HCT116 (cell line): ENCODE data around the gene UQCRHL. TPM values are rescaled to one million over a fixed set of nuclear protein-coding genes. Genes with fewer than 3 reads are reported as not detected.

Experiments used
- ATAC-seq: fragments of 200-7000 bp; cut with Tn5 transposase; 2 replicates; pipeline ENCODE4 v1.9.1; 2020; ENCODE audit warnings: mild to moderate bottlenecking, moderate library complexity
- BruUV-seq: library from RNA; stranded (reverse); fragments of 400-500 nt; replicated peaks from 2 replicates; lab custom pipeline; 2021; lab: Mats Ljungman, UMichigan
- CTCF ChIA-PET: fragments of 300-600 bp; sonication (Branson Sonifier 250); formaldehyde crosslinking; loops from one replicate; lab custom pipeline; 2021; ENCODE audit warnings: antibody characterized with exemption; lab: Charles Lee
- POLR2A ChIA-PET: fragments of 300-600, 350-600 bp; sonication (Branson Sonifier 250); formaldehyde crosslinking; loops from one replicate; lab custom pipeline; 2021; ENCODE audit warnings: antibody characterized with exemption; lab: Charles Lee
- RAD21 ChIA-PET, 2 experiments: fragments of 300-600 bp; sonication (Branson Sonifier 250); formaldehyde crosslinking; loops; one replicate each; lab custom pipeline; 2023; ENCODE audit warnings: low total read pairs in 2 of 2; ENCODE audit not compliant: uncharacterized antibody in 2 of 2, unreplicated experiment in 2 of 2, low non-redundant PET in 1 of 2; lab: Charles Lee
- DNase-seq: peaks from one replicate; pipeline ENCODE4 v3.0.0-alpha.2; 2010; ENCODE audit warnings: low read depth, low spot score
- H2AFZ ChIP-seq: fragments of 200-600 bp; shearing (Covaris generic), sonication (generic); 2 replicates; pipeline ENCODE4 v1.6.1; 2017; ENCODE audit warnings: low read depth, mixed run types, mixed read lengths, antibody characterized with exemption, low read length; ENCODE audit not compliant: poor library complexity, severe bottlenecking
- H3K27ac ChIP-seq: 2 replicates; pipeline ENCODE4 v1.5.1; 2012; ENCODE audit warnings: low read depth, low read length
- H3K27me3 ChIP-seq: fragments of 200-600 bp; sonication (generic); 2 replicates; pipeline ENCODE4 v1.6.1; 2016; ENCODE audit warnings: mixed run types, low read length, mixed read lengths; ENCODE audit not compliant: insufficient read depth
- H3K36me3 ChIP-seq, 2 experiments: fragments of 200-500 bp in 1 of 2; fragments of 200-600 bp in 1 of 2; sonication (Bioruptor generic) in 1 of 2; sonication (generic) in 1 of 2; 2 replicates each; pipeline versions ENCODE4 v1.5.1 to v1.6.1; 2014 to 2016; ENCODE audit warnings: low read length in 2 of 2, inconsistent platforms in 1 of 2, mixed read lengths in 1 of 2, mixed run types in 1 of 2; ENCODE audit not compliant: insufficient read depth in 2 of 2, control insufficient read depth in 1 of 2
- H3K4me1 ChIP-seq, 2 experiments: fragments of 200-600 bp in 1 of 2; sonication (generic) in 1 of 2; 2 replicates each; pipeline versions ENCODE4 v1.5.1 to v1.6.1; 2012 to 2017; ENCODE audit warnings: low read length in 2 of 2, inconsistent platforms in 1 of 2, mild to moderate bottlenecking in 1 of 2, mixed read lengths in 1 of 2, mixed run types in 1 of 2, moderate library complexity in 1 of 2; ENCODE audit not compliant: insufficient read depth in 2 of 2, control insufficient read depth in 1 of 2
- H3K4me2 ChIP-seq: fragments of 200-600 bp; sonication (generic); 2 replicates; pipeline ENCODE4 v1.6.1; 2017; ENCODE audit warnings: mixed run types, low read length, mixed read lengths
- H3K4me3 ChIP-seq, 2 experiments: fragments of 200-600 bp in 1 of 2; sonication (generic) in 1 of 2; replicated peaks in 1 of 2; 2 replicates each; pipeline ENCODE4 v1.5.1; 2011 to 2016; ENCODE audit warnings: low read length in 2 of 2, control low read depth in 1 of 2, low read depth in 1 of 2, mild to moderate bottlenecking in 1 of 2, mixed read lengths in 1 of 2, mixed run types in 1 of 2
- H3K79me2 ChIP-seq: fragments of 200-600 bp; sonication (generic); 2 replicates; pipeline ENCODE4 v1.6.1; 2017; ENCODE audit warnings: mild to moderate bottlenecking, mixed run types, low read length, moderate library complexity, mixed read lengths; ENCODE audit not compliant: insufficient read depth
- H3K9ac ChIP-seq: fragments of 200-600 bp; sonication (generic); 2 replicates; pipeline ENCODE4 v1.6.1; 2016; ENCODE audit warnings: low read length, mixed read lengths
- H3K9me2 ChIP-seq: fragments of 200-600 bp; sonication (generic), shearing (Covaris generic); 2 replicates; pipeline ENCODE4 v1.6.1; 2017; ENCODE audit warnings: mixed run types, mild to moderate bottlenecking, moderate library complexity; ENCODE audit not compliant: insufficient read depth
- H3K9me3 ChIP-seq, 2 experiments: fragments of 200-500 bp in 1 of 2; fragments of 200-600 bp in 1 of 2; sonication (Bioruptor generic) in 1 of 2; sonication (generic) in 1 of 2; 2 replicates each; pipeline ENCODE4 v1.6.1; 2014 to 2017; ENCODE audit warnings: low read length in 2 of 2, mixed read lengths in 2 of 2, inconsistent platforms in 1 of 2, low read depth in 1 of 2, mild to moderate bottlenecking in 1 of 2, mixed run types in 1 of 2, moderate library complexity in 1 of 2; ENCODE audit not compliant: control insufficient read depth in 1 of 2, insufficient read depth in 1 of 2
- H4K20me1 ChIP-seq: fragments of 200-600 bp; sonication (generic), shearing (Covaris generic); 2 replicates; pipeline ENCODE4 v1.6.1; 2017; ENCODE audit warnings: mixed run types, mild to moderate bottlenecking, moderate library complexity; ENCODE audit not compliant: insufficient read depth
- CBX3 ChIP-seq: IDR thresholded peaks from 2 replicates; pipeline ENCODE4 v1.6.1; 2012; ENCODE audit warnings: low read depth
- EGR1 ChIP-seq: IDR thresholded peaks from 2 replicates; pipeline ENCODE4 v1.6.1; 2012; ENCODE audit warnings: low read depth
- ELF1 ChIP-seq: IDR thresholded peaks from 2 replicates; pipeline ENCODE4 v1.6.1; 2012; ENCODE audit warnings: low read depth, borderline replicate concordance
- EZH2 ChIP-seq: fragments of 200-600 bp; sonication (generic); IDR thresholded peaks from 2 replicates; pipeline ENCODE4 v1.6.1; 2017; ENCODE audit warnings: antibody characterized with exemption, mixed run types
- EZH2phosphoT487 ChIP-seq: fragments of 200-600 bp; IDR thresholded peaks from 2 replicates; pipeline ENCODE4 v1.6.1; 2018; ENCODE audit warnings: antibody characterized with exemption, borderline replicate concordance
- POLR2A ChIP-seq: IDR thresholded peaks from 2 replicates; pipeline ENCODE4 v1.7.0; 2011; ENCODE audit warnings: borderline replicate concordance; ENCODE audit not compliant: insufficient read depth, insufficient read length; ENCODE audit errors: extremely low read depth
- POLR2AphosphoS5 ChIP-seq: IDR thresholded peaks from 2 replicates; pipeline ENCODE4 v1.6.1; 2011; ENCODE audit warnings: mild to moderate bottlenecking, low read depth, low read length, moderate library complexity
- SIN3A ChIP-seq: IDR thresholded peaks from 2 replicates; pipeline ENCODE4 v1.6.1; 2012; ENCODE audit warnings: low read depth
- SP1 ChIP-seq: IDR thresholded peaks from 2 replicates; pipeline ENCODE4 v1.6.1; 2012; ENCODE audit warnings: low read depth
- SRF ChIP-seq: IDR thresholded peaks from 2 replicates; pipeline ENCODE4 v1.6.1; 2012; ENCODE audit warnings: low read depth
- TCF7L2 ChIP-seq: IDR thresholded peaks from 2 replicates; pipeline ENCODE4 v1.7.0; 2011; ENCODE audit warnings: borderline replicate concordance, inconsistent platforms; ENCODE audit not compliant: insufficient read depth, insufficient read length; ENCODE audit errors: extremely low read depth
- YY1 ChIP-seq: IDR thresholded peaks from 2 replicates; pipeline ENCODE4 v1.6.1; 2011; ENCODE audit warnings: low read length, low read depth, moderate library complexity, mild to moderate bottlenecking; ENCODE audit not compliant: insufficient replicate concordance; ENCODE audit errors: extremely low read depth
- ZFX ChIP-seq: fragments of 450-650 bp; IDR thresholded peaks from 2 replicates; pipeline ENCODE4 v1.6.1; 2017
- ZNF274 ChIP-seq: fragments of 200-500 bp; sonication (Bioruptor generic); IDR thresholded peaks from 2 replicates; pipeline ENCODE4 v1.6.1; 2014; ENCODE audit warnings: mild to moderate bottlenecking, low read depth, low read length, inconsistent platforms
- intact Hi-C: fragments of 100-400 bp; cut with micrococcal nuclease; formaldehyde crosslinking; loops from 2 replicates; pipeline ENCODE4 v1.10.0; 2022
- total RNA-seq: library from RNA; stranded (reverse); gene quantifications from one replicate; pipeline ENCODE4 v1.2.1, GENCODE V29; 2021; ENCODE audit not compliant: unreplicated experiment
- TF ChIP-seq, protein P1 (sequence below): IDR thresholded peaks from 2 replicates; pipeline ENCODE4 v1.6.1; 2012
- TF ChIP-seq, protein P2 (sequence below): IDR thresholded peaks from 2 replicates; pipeline ENCODE4 v1.6.1; 2012
- TF ChIP-seq, protein P3 (sequence below), 3 experiments: fragments of 200-600 bp in 1 of 3; sonication (generic) in 1 of 3; IDR thresholded peaks in 2 of 3; conservative IDR thresholded peaks in 1 of 3; 2 replicates each; pipeline ENCODE4 v1.5.1; 2012 to 2017; ENCODE audit warnings: low read depth in 2 of 3, low read length in 2 of 3, antibody characterized with exemption in 1 of 3, borderline replicate concordance in 1 of 3, control low read depth in 1 of 3, mild to moderate bottlenecking in 1 of 3, mixed read lengths in 1 of 3, mixed run types in 1 of 3, moderate library complexity in 1 of 3; ENCODE audit not compliant: insufficient read depth in 1 of 3
- TF ChIP-seq, protein P4 (sequence below): IDR thresholded peaks from 2 replicates; pipeline ENCODE4 v1.6.1; 2012; ENCODE audit warnings: low read depth

Gene UQCRHL
- total RNA-seq, 1 experiment from 2014 or later, result 2.5 TPM

DNA sequence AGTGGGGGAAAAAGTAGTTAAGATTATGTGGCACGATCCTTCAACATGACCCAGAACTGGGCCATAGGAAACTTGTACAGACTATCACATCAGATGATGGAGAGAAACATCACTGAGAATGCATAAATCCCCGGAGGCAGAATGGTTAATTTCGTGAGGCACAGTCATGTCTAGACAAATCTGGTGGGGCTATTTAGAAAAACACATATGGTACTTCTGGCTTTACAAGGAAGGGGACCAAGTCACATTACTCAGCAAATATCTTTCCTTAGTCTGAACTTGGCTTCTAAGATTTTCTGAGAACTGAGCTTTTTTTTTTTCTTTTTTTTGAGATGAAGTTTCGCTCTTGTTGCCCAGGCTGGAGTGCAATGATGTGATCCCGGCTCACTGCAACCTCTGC lies 9.2 kb upstream of the UQCRHL start:
- BruUV-seq, result no TSS peak
- CTCF ChIA-PET, result interaction anchor here (1.8 kb wide), 1 partner anchor 181 kb away, joined by 8 read pairs; no protein-coding TSS in a partner anchor

DNA sequence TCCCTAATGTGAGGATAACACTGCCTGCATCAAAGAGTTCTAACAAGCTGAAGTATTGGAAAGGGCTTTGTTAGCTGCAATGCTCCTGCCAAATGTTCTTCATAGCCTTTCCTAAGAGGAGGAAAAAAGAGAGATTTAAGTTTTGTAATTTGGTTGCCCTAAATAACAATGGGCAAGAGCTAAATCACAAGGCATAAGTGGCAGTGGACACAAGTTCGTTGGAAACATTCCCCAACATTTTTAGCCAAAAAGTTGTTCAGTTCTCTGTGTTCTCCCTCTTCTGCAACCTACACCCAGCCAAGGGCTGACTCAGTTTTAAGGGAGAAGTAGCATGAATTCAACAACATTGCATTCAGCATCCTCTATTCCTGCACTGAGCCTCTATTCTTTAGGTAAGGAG lies 2.6 kb upstream of the UQCRHL start:
- Histone ChIP-seq H3K27ac (no peak overlapping the region), H4K20me1 (no peaks in the 10 kb centered on the region), H3K9ac (no peak overlapping the region), H3K36me3 (no peaks in the 10 kb centered on the region), H3K9me3 (no peaks in the 10 kb centered on the region), H3K9me2 (no peaks in the 10 kb centered on the region), H3K27me3 (no peaks in the 10 kb centered on the region), H2AFZ (no peak overlapping the region), H3K4me3 (no peak overlapping the region), H3K4me2 (no peak overlapping the region), H3K79me2 (no peaks in the 10 kb centered on the region), H3K4me1 (peaks cover 3% of the 10 kb centered on the region in 2 experiments; a peak in 2 of 4 replicates)
- no TSS peak for BruUV-seq
- POLR2A ChIA-PET, result no interaction called here
- intact Hi-C loops, result no loop called here
- CTCF ChIA-PET, result no interaction called here
- DNase-seq, result no peak
- TF ChIP-seq, protein P1, sequence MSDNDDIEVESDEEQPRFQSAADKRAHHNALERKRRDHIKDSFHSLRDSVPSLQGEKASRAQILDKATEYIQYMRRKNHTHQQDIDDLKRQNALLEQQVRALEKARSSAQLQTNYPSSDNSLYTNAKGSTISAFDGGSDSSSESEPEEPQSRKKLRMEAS, result no peak
- TF ChIP-seq, protein P2, sequence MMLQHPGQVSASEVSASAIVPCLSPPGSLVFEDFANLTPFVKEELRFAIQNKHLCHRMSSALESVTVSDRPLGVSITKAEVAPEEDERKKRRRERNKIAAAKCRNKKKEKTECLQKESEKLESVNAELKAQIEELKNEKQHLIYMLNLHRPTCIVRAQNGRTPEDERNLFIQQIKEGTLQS, result no peak
- TF ChIP-seq CBX3 (no peak), SP1 (no peak), EZH2 (no peak), EZH2phosphoT487 (no peak), ZNF274 (no peak), TCF7L2 (no peak), POLR2A (no peak), ZFX (no peak)
- TF ChIP-seq, protein P3, sequence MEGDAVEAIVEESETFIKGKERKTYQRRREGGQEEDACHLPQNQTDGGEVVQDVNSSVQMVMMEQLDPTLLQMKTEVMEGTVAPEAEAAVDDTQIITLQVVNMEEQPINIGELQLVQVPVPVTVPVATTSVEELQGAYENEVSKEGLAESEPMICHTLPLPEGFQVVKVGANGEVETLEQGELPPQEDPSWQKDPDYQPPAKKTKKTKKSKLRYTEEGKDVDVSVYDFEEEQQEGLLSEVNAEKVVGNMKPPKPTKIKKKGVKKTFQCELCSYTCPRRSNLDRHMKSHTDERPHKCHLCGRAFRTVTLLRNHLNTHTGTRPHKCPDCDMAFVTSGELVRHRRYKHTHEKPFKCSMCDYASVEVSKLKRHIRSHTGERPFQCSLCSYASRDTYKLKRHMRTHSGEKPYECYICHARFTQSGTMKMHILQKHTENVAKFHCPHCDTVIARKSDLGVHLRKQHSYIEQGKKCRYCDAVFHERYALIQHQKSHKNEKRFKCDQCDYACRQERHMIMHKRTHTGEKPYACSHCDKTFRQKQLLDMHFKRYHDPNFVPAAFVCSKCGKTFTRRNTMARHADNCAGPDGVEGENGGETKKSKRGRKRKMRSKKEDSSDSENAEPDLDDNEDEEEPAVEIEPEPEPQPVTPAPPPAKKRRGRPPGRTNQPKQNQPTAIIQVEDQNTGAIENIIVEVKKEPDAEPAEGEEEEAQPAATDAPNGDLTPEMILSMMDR (IDR thresholded peaks at IDR 0.05 in 2 of 3, conservative IDR thresholded peaks at IDR 0.05 in 1 of 3; ENCODE audit: borderline replicate concordance in 1 of 3, insufficient read depth in 1 of 3, low read depth in 2 of 3, low read length in 2 of 3), result no peak
- TF ChIP-seq, protein P4, sequence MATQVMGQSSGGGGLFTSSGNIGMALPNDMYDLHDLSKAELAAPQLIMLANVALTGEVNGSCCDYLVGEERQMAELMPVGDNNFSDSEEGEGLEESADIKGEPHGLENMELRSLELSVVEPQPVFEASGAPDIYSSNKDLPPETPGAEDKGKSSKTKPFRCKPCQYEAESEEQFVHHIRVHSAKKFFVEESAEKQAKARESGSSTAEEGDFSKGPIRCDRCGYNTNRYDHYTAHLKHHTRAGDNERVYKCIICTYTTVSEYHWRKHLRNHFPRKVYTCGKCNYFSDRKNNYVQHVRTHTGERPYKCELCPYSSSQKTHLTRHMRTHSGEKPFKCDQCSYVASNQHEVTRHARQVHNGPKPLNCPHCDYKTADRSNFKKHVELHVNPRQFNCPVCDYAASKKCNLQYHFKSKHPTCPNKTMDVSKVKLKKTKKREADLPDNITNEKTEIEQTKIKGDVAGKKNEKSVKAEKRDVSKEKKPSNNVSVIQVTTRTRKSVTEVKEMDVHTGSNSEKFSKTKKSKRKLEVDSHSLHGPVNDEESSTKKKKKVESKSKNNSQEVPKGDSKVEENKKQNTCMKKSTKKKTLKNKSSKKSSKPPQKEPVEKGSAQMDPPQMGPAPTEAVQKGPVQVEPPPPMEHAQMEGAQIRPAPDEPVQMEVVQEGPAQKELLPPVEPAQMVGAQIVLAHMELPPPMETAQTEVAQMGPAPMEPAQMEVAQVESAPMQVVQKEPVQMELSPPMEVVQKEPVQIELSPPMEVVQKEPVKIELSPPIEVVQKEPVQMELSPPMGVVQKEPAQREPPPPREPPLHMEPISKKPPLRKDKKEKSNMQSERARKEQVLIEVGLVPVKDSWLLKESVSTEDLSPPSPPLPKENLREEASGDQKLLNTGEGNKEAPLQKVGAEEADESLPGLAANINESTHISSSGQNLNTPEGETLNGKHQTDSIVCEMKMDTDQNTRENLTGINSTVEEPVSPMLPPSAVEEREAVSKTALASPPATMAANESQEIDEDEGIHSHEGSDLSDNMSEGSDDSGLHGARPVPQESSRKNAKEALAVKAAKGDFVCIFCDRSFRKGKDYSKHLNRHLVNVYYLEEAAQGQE, result no peak
- RAD21 ChIA-PET, result no interaction called here
- no peak for ATAC-seq

More for the DNA sequence above, 9.2 kb upstream of the UQCRHL start:
- no peaks in the 10 kb centered on the region for H3K36me3 ChIP-seq
- H3K9me3 ChIP-seq, result no peaks in the 10 kb centered on the region
- DNase-seq, result no peak
- H3K9ac ChIP-seq, result no peak overlapping the region
- no peaks in the 10 kb centered on the region for H3K9me2 ChIP-seq
- ChIA-PET RAD21 (interaction anchor here in 1 of 2 experiments (0.6 kb wide), 1 partner anchor 141 kb away, joined by 3 read pairs; no protein-coding TSS in a partner anchor), POLR2A (no interaction called here)
- no peaks in the 10 kb centered on the region for H3K27me3 ChIP-seq
- H3K27ac ChIP-seq, result no peak overlapping the region
- no peak overlapping the region for H3K4me2 ChIP-seq
- TF ChIP-seq YY1 (no peak), POLR2AphosphoS5 (no peak), EGR1 (no peak), CBX3 (no peak), SIN3A (no peak), ELF1 (no peak), SRF (no peak)
- H4K20me1 ChIP-seq, result no peaks in the 10 kb centered on the region
- intact Hi-C loops, result loop anchor here (5.0 kb wide), 1 partner anchor 101 kb away; no protein-coding TSS in a partner anchor
- peaks cover 5 to 14% of the 10 kb centered on the region in 2 experiments; a peak in 3 of 4 replicates for H3K4me1 ChIP-seq
- H3K4me3 ChIP-seq, result no peak overlapping the region
- no peak for ATAC-seq
- no peak overlapping the region for H2AFZ ChIP-seq
- no peaks in the 10 kb centered on the region for H3K79me2 ChIP-seq
